GM13976 (cell line): ENCODE results near the gene ANKH.
"Not testable (repeated sequence)": the region's sequence is repeated elsewhere in the genome, so short reads cannot be mapped to it uniquely, and the experiment has no call there.

Experiments used
- DNase-seq: peaks from one replicate; pipeline ENCODE4 v3.0.0; 2012; ENCODE audit warnings: low spot score
- in situ Hi-C: fragments of 300-500 bp; cut with MboI; formaldehyde crosslinking; loops from one replicate; pipeline ENCODE4 v1.12.0; 2022; ENCODE audit warnings: low sequenced_read_pairs, mixed read lengths, inconsistent platforms; ENCODE audit not compliant: unreplicated experiment
- TF ChIP-seq, protein P1 (sequence below): IDR thresholded peaks from 2 replicates; pipeline ENCODE4 v1.5.1; 2012; ENCODE audit warnings: borderline replicate concordance, mild to moderate bottlenecking; ENCODE audit not compliant: insufficient read depth; ENCODE audit errors: extremely low read depth, missing control alignments, control extremely low read depth

Gene ANKH

DNA sequence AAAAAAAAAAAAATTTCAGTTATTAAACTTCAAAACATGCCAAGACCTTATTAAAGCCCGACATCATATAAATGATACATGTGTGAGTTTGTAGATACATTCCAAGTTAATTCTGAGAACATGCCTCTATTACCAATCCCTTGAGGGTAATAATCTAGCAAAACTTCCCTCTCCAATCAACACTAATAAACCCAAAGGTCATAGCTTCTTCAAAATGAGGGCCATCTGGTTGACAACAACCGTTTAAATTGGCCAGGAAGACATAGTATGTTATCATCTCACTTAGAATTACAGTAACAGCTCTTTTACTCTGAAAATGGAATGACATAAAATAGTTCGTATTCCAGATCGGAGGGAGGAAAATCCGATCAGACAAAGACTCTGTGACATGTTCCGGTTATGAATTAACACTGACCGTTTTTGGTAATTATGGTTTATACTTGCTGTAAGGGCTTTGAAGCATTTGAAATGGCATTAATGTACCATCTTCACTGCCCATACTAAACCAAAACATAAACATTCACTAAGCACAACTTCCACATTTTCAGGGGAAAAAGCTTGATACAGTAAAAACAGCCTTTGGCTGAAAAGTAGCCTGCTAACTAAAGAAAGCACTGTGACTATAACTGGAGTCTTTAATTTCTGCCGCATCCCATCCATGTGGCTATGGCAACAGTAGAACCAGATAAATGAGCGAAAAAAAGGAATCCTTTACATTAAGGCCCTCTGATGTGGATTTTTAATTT is 50.3 kb downstream of the ANKH start:
- in situ Hi-C loops: no loop called here
- TF ChIP-seq, protein P1, sequence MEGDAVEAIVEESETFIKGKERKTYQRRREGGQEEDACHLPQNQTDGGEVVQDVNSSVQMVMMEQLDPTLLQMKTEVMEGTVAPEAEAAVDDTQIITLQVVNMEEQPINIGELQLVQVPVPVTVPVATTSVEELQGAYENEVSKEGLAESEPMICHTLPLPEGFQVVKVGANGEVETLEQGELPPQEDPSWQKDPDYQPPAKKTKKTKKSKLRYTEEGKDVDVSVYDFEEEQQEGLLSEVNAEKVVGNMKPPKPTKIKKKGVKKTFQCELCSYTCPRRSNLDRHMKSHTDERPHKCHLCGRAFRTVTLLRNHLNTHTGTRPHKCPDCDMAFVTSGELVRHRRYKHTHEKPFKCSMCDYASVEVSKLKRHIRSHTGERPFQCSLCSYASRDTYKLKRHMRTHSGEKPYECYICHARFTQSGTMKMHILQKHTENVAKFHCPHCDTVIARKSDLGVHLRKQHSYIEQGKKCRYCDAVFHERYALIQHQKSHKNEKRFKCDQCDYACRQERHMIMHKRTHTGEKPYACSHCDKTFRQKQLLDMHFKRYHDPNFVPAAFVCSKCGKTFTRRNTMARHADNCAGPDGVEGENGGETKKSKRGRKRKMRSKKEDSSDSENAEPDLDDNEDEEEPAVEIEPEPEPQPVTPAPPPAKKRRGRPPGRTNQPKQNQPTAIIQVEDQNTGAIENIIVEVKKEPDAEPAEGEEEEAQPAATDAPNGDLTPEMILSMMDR: no peak
- no peak for DNase-seq

GRCh38 chr5:14818931-14819790 is 52.4 kb downstream of the ANKH start:
- no peak for DNase-seq
- TF ChIP-seq, protein P1: no peak
- in situ Hi-C loops: no loop called here

- in situ Hi-C loops, DNase-seq: not testable (repeated sequence)
Measured at GRCh38 chr5:14817762-14818136, 53.8 kb downstream of the ANKH start.

DNA sequence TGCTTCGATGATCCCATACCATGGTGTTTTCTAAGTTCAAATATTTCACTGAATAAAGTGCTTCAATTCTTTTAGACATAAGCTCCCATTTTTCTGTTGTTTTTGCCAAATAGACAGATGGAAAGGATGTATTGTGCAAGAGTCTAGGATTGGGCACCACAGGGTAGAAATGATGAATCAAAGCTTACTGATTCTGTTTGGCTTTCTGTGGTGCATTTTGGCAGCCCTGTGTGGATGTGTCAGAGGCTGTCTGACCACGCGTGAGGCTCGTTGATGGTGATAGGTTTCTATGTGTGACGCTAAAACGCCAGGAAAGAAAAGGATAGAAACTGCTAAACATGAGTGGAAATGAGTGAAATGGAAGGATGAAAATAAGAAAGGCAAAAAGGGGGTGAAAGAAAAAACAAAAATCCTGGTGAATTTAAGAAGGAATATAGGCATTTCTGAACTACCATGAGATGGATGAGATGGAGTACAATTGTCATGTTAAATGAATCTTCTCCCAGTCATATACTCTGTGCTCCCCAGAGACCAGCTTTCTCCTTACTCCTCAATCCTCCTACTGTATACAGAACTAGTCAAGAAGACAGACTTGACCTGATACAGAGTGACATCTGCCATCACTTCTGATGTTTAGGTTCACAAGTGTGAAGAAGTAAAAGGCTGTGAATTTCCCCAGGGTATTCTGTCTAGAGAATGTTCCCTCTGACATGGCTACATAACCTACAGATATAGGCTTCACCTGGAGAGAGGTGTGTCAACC is 54.4 kb downstream of the ANKH start:
- in situ Hi-C loops: no loop called here
- TF ChIP-seq, protein P1: no peak
- DNase-seq: no peak

GRCh38 chr5:14816374-14816998 is 55.1 kb downstream of the ANKH start:
- in situ Hi-C loops: no loop called here
- TF ChIP-seq, protein P1: no peak
- no peak for DNase-seq

GRCh38 chr5:14813747-14814146 is 57.8 kb downstream of the ANKH start:
- no peak for DNase-seq
- TF ChIP-seq, protein P1: no peak
- in situ Hi-C loops: no loop called here
